IMR-90 (cell line): ENCODE results near the gene GJB5. TPM values are rescaled to one million over a fixed set of nuclear protein-coding genes. Genes with fewer than 3 reads are reported as not detected.

ENCODE experiments used
- ATAC-seq: fragments of 200-7000 bp; cut with Tn5 transposase; 2 replicates; pipeline ENCODE4 v1.9.1; 2020; ENCODE audit warnings: low read depth, mild to moderate bottlenecking, moderate library complexity
- BruUV-seq: library from RNA; stranded (reverse); fragments of 400-500 nt; replicated peaks from 2 replicates; lab custom pipeline; 2021; lab: Mats Ljungman, UMichigan
- CTCF ChIA-PET: fragments of 300-600 bp; formaldehyde crosslinking; extraction: SDS; loops from one replicate; lab custom pipeline; 2021; ENCODE audit warnings: antibody characterized with exemption; lab: Yijun Ruan, JAX
- POLR2A ChIA-PET: fragments of 300-600 bp; sonication (Branson Sonifier 250); formaldehyde crosslinking; loops from one replicate; lab custom pipeline; 2022; ENCODE audit warnings: antibody characterized with exemption; ENCODE audit not compliant: unreplicated experiment; lab: Charles Lee
- DNase-seq: peaks from one replicate; pipeline ENCODE4 v3.0.0; 2013
- H2AFZ ChIP-seq: replicated peaks from 2 replicates; pipeline ENCODE3; 2013; ENCODE audit warnings: low read length, mild to moderate bottlenecking; ENCODE audit not compliant: poor library complexity
- H2AK5ac ChIP-seq: 2 replicates; pipeline ENCODE4 v1.6.1; 2013; ENCODE audit warnings: low read depth, low read length, inconsistent platforms
- H2AK9ac ChIP-seq: replicated peaks from 2 replicates; pipeline ENCODE3; 2013; ENCODE audit warnings: mild to moderate bottlenecking, low read depth, low read length, moderate library complexity; ENCODE audit not compliant: poor library complexity
- H2BK120ac ChIP-seq: 2 replicates; pipeline ENCODE4 v1.6.1; 2013; ENCODE audit warnings: low read depth, low read length, inconsistent platforms
- H2BK15ac ChIP-seq: 3 replicates; pipeline ENCODE4 v1.6.1; 2013; ENCODE audit warnings: low read depth, low read length, inconsistent platforms
- H2BK20ac ChIP-seq: 2 replicates; pipeline ENCODE4 v1.6.1; 2013; ENCODE audit warnings: low read depth, mild to moderate bottlenecking, inconsistent platforms, low read length, moderate library complexity
- H2BK5ac ChIP-seq: 2 replicates; pipeline ENCODE4 v1.6.1; 2013; ENCODE audit warnings: mild to moderate bottlenecking, low read depth, low read length, inconsistent platforms; ENCODE audit not compliant: poor library complexity, severe bottlenecking
- H3K14ac ChIP-seq: replicated peaks from 2 replicates; pipeline ENCODE4 v1.6.1; 2013; ENCODE audit warnings: low read depth, low read length, inconsistent platforms
- H3K18ac ChIP-seq: 2 replicates; pipeline ENCODE4 v1.6.1; 2013; ENCODE audit warnings: low read depth, low read length, control low read depth
- H3K23ac ChIP-seq: 2 replicates; pipeline ENCODE4 v1.6.1; 2013; ENCODE audit warnings: low read depth, low read length, inconsistent platforms
- H3K27ac ChIP-seq: 2 replicates; pipeline ENCODE4 v1.5.1; 2013; ENCODE audit warnings: mild to moderate bottlenecking, control low read depth, low read length; ENCODE audit not compliant: insufficient read depth
- H3K27me3 ChIP-seq: 2 replicates; pipeline ENCODE4 v1.6.1; 2013; ENCODE audit warnings: low read length; ENCODE audit not compliant: control insufficient read depth, insufficient read depth
- H3K36me3 ChIP-seq: 2 replicates; pipeline ENCODE4 v1.6.1; 2013; ENCODE audit warnings: low read length, mixed read lengths; ENCODE audit not compliant: control insufficient read depth, insufficient read depth
- H3K4ac ChIP-seq: 2 replicates; pipeline ENCODE4 v1.6.1; 2013; ENCODE audit warnings: low read depth, low read length, inconsistent platforms
- H3K4me1 ChIP-seq: 2 replicates; pipeline ENCODE4 v1.6.1; 2013; ENCODE audit warnings: low read length, mixed read lengths; ENCODE audit not compliant: control insufficient read depth, insufficient read depth
- H3K4me2 ChIP-seq: 2 replicates; pipeline ENCODE4 v1.6.1; 2013; ENCODE audit warnings: low read depth, mild to moderate bottlenecking, control low read depth, low read length, moderate library complexity
- H3K4me3 ChIP-seq: 2 replicates; pipeline ENCODE4 v1.5.1; 2013; ENCODE audit warnings: low read depth, mild to moderate bottlenecking, control low read depth, low read length, moderate library complexity; ENCODE audit not compliant: insufficient read depth
- H3K56ac ChIP-seq: 2 replicates; pipeline ENCODE4 v1.6.1; 2013; ENCODE audit warnings: low read length, inconsistent platforms; ENCODE audit not compliant: insufficient read depth; ENCODE audit errors: extremely low read depth
- H3K79me1 ChIP-seq, 2 experiments: 2 replicates each; pipeline ENCODE4 v1.6.1; 2013; ENCODE audit warnings: low read length in 2 of 2, inconsistent platforms in 1 of 2, low read depth in 1 of 2
- H3K9ac ChIP-seq: 2 replicates; pipeline ENCODE4 v1.6.1; 2013; ENCODE audit warnings: low read depth, low read length, control low read depth
- H3K9me1 ChIP-seq: 2 replicates; pipeline ENCODE4 v1.6.1; 2013; ENCODE audit warnings: low read length, inconsistent platforms; ENCODE audit not compliant: insufficient read depth
- H3K9me3 ChIP-seq: 2 replicates; pipeline ENCODE4 v1.6.1; 2013; ENCODE audit warnings: low read length; ENCODE audit not compliant: control insufficient read depth, insufficient read depth
- H4K20me1 ChIP-seq: 2 replicates; pipeline ENCODE4 v1.6.1; 2013; ENCODE audit warnings: low read length, inconsistent platforms; ENCODE audit not compliant: insufficient read depth
- H4K5ac ChIP-seq: 2 replicates; pipeline ENCODE4 v1.6.1; 2013; ENCODE audit warnings: mild to moderate bottlenecking, low read depth, low read length, control low read depth
- H4K8ac ChIP-seq, 2 experiments: 2 replicates each; pipeline ENCODE4 v1.6.1; 2013; ENCODE audit warnings: low read depth in 2 of 2, low read length in 2 of 2, control low read depth in 1 of 2, inconsistent platforms in 1 of 2
- H4K91ac ChIP-seq: 2 replicates; pipeline ENCODE4 v1.6.1; 2013; ENCODE audit warnings: low read depth, low read length, inconsistent platforms; ENCODE audit not compliant: insufficient read depth
- BHLHE40 ChIP-seq: fragments of 150-350 bp; IDR thresholded peaks from 2 replicates; pipeline ENCODE4 v1.6.1; 2016; ENCODE audit warnings: mild to moderate bottlenecking, low read depth, low read length
- CEBPB ChIP-seq: IDR thresholded peaks from 2 replicates; pipeline ENCODE4 v1.6.1; 2012; ENCODE audit warnings: low read depth, low read length, improper control_type of control experiment
- CHD1 ChIP-seq: IDR thresholded peaks from 2 replicates; pipeline ENCODE4 v1.6.1; 2012; ENCODE audit warnings: low read depth, low read length, improper control_type of control experiment
- POLR2A ChIP-seq: IDR thresholded peaks from 2 replicates; pipeline ENCODE4 v1.6.1; 2012; ENCODE audit warnings: mild to moderate bottlenecking, low read depth, low read length
- SMC3 ChIP-seq: fragments of 150-350 bp; IDR thresholded peaks from 2 replicates; pipeline ENCODE4 v1.6.1; 2016; ENCODE audit warnings: low read depth, mild to moderate bottlenecking, antibody characterized with exemption, low read length, moderate library complexity
- WGBS, 2 experiments: methylation state at CpG; one replicate each; pipeline versions ENCODE4 v1.1.5 to v1.1.7; 2013; ENCODE audit warnings: missing lambda C conversion rate in 2 of 2; ENCODE audit not compliant: insufficient read length in 1 of 2; ENCODE audit errors: extremely low coverage in 2 of 2; 5-methylcytosine and 5-hydroxymethylcytosine counted together
- dilution Hi-C: fragments of 300-500 bp; cut with HindIII; formaldehyde crosslinking; loops from one replicate; pipeline ENCODE4 v1.14.3; 2018; ENCODE audit warnings: low sequenced_read_pairs; ENCODE audit not compliant: unreplicated experiment
- in situ Hi-C: fragments of 300-500 bp; cut with MboI; formaldehyde crosslinking; loops from 3 replicates; pipeline ENCODE4 v1.14.3; 2019; ENCODE audit warnings: low sequenced_read_pairs, inconsistent platforms, mixed read lengths
- intact Hi-C: fragments of 100-400 bp; cut with micrococcal nuclease; formaldehyde crosslinking; loops from 2 replicates; pipeline ENCODE4 v1.10.0; 2022
- polyA plus RNA-seq, 3 experiments: library from polyadenylated mRNA; depleted of rRNA; stranded (reverse); fragments of >200 nt; gene quantifications; 2 replicates each; pipeline ENCODE4 v1.2.3, GENCODE V29; 2012; ENCODE audit warnings: low replicate concordance in 1 of 3
- total RNA-seq: library from RNA; depleted of rRNA; stranded (reverse); fragments of >200 nt; gene quantifications from 2 replicates; pipeline ENCODE4 v1.2.3, GENCODE V29; 2012
- TF ChIP-seq, protein P1 (sequence below): fragments of 150-350 bp; IDR thresholded peaks from 2 replicates; pipeline ENCODE4 v1.6.1; 2016; ENCODE audit warnings: low read depth, mild to moderate bottlenecking, low read length, moderate library complexity, borderline replicate concordance

The GJB5 gene
- total and polyA plus RNA-seq, 2 of the 4 experiments (the other 2 are of a cell fraction): 0.10 TPM; not detected in 1

DNA sequence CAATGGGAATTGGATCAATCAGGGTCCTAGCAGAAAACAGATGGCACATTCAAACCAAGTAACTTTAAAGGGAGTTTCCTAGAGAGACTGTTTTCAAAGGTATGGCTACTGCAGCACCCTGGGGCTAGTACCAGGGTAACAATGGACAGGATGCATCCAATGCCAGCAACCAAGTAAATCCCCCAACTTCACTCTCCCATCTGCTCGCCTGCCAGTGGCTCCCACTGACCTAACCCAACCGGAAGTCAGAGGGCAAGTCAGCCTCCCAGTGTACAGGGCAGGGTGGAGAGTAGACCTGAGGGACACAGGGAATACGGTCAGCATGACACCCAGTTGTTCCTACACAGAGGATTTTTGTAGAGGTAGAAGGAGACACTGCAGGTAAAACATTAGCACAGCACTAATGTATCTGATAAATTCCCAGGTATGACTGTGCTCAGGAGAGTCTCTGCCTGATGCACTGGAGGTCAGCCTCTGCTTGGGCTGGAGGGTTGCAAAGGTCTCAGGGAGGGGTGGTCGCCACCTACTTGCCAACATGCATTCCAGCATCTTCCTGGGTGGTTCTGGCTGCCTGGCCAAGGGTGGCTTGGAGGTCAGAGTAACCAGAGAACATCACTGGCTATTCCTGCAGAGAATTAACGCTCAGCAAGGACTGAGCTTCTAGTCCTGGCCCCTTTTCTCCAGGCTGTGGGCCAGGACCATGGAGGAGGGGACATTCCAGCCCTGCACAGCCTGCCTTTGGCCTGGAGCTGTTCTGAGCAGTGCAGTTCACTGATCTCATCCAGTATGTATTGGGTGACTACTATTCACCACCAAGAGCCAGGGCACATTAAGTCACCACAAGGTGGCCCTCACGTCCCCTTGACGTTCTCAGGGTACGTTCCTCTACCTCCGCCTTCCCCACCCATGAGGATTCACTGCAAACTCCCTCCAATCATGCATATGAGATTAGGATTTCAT, 32.9 kb downstream of the GJB5 start (continued):
- TF ChIP-seq BHLHE40 (no peak), POLR2A (no peak), SMC3 (no peak)

DNA sequence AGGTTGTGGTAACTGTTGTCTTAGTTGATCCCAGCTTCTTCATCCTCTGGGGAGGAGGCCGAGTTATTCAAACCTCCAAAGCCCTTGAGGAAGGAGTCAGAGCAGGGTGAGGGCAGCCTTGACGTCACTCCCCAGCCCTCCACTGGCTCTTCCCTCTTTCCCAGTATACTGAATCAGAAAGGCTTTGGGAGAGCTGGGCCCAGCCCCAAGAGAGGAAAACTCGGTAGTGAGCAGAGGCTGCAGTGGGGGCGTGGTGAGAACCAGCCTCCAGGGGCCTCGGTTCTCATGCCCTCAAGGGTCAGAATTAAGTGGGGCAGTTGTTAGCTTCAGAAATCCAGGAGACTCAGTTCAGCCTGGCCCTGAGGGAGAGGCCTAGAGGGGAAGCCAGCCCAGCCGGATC, 36.1 kb downstream of the GJB5 start:
- WGBS, 2 experiments: no CpG with 5 or more reads among the region's 6 CpGs
- POLR2A ChIA-PET: no interaction called here

More for the DNA sequence above, 36.1 kb downstream of the GJB5 start:
- H4K91ac ChIP-seq: no peak overlapping the region
- H2BK120ac ChIP-seq: no peak overlapping the region
- H2BK20ac ChIP-seq: no peak overlapping the region
- H3K4me2 ChIP-seq: no peak overlapping the region
- no peak overlapping the region for H3K23ac ChIP-seq
- no peak overlapping the region for H2BK15ac ChIP-seq
- H3K27me3 ChIP-seq: peaks cover 14% of the 10 kb centered on the region
- intact Hi-C loops (no loop called here), in situ Hi-C loops (no loop called here), dilution Hi-C loops (no loop called here)
- CTCF ChIA-PET: interaction anchor here (0.7 kb wide), 1 partner anchor 10 kb away, joined by 3 read pairs; no protein-coding TSS in a partner anchor
- no peaks in the 10 kb centered on the region for H3K79me1 ChIP-seq
- H2AFZ ChIP-seq: no peak overlapping the region
- peaks cover 6% of the 10 kb centered on the region for H3K9me3 ChIP-seq
- no peak overlapping the region for H3K27ac ChIP-seq
- H4K5ac ChIP-seq: no peak overlapping the region
- H3K9ac ChIP-seq: no peak overlapping the region
- no peak overlapping the region for H3K18ac ChIP-seq
- no peaks in the 10 kb centered on the region for H3K36me3 ChIP-seq
- peaks cover 4% of the 10 kb centered on the region; the same call in 1 of the 2 replicates for H3K9me1 ChIP-seq
- no peak overlapping the region for H4K8ac ChIP-seq
- no peak overlapping the region for H3K4me3 ChIP-seq
- H2AK9ac ChIP-seq: no peak overlapping the region
- no peak for DNase-seq
- H3K56ac ChIP-seq: no peak overlapping the region
- H2AK5ac ChIP-seq: no peak overlapping the region
- BruUV-seq: no TSS peak
- TF ChIP-seq, protein P1, sequence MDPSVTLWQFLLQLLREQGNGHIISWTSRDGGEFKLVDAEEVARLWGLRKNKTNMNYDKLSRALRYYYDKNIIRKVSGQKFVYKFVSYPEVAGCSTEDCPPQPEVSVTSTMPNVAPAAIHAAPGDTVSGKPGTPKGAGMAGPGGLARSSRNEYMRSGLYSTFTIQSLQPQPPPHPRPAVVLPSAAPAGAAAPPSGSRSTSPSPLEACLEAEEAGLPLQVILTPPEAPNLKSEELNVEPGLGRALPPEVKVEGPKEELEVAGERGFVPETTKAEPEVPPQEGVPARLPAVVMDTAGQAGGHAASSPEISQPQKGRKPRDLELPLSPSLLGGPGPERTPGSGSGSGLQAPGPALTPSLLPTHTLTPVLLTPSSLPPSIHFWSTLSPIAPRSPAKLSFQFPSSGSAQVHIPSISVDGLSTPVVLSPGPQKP: no peak
- no peak for TF ChIP-seq CEBPB
- no peak for TF ChIP-seq CHD1
- TF ChIP-seq SMC3: no peak
- ATAC-seq: no peak
- H2BK5ac ChIP-seq: no peak overlapping the region
- H3K4me1 ChIP-seq: peaks cover 2% of the 10 kb centered on the region; the same call in 1 of the 2 replicates
- no peak overlapping the region for H3K14ac ChIP-seq
- no peaks in the 10 kb centered on the region for H4K20me1 ChIP-seq
- H3K4ac ChIP-seq: no peak overlapping the region
